ENCODE measurements around the gene CTIF.

CTIF gene

DNA sequence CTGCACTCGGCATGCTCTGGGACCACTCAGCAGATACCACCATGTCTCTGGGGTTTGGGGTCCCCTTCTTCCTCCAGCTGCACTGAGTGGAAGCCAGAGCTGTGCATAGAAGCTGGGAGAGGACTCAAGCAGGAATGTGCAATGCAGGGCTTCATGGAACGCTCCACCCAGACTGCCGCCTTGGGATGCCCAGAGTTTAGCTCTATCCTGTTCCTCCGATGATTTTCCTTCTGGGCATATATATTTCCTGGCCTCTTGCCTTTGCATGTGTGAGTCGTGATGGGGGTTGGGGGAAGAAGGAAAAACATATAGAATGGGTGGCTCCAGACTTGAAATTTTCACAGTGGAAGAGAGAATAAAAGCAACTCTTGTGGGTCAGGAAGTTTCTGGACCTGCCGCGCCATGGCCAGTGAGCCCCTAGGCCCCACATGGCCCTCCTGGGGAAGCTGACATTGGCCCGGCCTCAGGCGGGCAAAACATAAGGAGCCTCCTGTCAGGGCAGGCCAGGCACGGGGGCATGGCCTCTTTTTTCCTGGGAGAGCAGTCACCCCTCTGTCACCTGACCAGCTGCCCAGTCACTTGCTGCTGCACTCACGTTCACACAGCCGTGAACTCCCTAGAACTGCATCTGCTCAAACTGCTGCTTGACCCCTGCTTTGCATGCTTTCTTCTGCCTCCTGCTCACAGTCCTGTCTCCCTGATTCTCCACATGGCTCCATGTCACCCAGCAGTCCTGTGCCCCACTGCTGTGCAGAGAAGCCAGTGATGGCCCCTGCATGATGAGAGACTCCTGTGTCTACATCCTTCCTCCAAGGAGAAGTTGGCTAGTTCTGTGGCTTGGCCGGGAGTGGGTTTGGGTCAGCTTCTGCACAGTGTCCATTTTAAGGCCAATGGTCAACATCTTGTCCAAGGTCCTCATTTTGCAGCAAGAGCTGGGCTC lies 197.8 kb downstream of the CTIF start:
- DNase-seq, result no peak

DNA sequence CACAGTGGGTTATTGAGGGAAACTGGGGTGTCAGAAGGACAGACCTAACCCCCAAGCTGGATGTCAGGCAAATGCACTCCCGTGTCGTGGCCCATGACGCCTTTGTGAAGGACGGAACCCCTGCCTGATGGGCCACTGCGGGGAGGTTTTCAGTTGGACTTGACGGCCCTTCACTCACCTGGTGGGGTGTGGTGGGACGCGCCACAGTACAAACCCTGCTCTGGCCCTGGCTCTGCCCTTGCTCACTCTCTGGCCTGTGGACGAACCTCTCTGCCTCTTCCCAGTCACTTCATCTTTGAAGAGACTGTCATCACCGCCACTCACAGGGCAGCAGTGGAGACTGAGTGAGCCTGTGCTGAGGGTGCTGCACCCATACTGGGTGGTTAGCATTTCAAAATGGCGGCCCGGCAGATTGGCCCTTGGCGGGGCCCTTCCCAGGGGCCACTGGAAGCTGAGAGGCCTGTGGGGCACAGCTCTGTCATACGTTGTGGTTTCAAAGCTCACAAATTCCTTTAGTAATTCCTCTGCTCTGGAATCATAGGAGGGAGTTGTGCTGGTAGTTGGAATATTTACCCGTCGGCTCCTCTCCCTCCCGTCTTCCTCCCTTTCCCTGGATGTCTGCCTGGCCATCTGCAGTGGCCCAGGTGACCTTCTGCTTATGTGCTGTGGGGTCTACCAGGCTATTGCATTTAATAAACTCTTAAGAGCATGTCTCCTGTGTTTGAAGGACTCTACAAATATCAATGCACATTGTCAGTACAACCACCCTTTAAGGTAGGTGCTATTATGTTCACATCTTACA lies 200.6 kb downstream of the CTIF start:
- no peak for DNase-seq

DNA sequence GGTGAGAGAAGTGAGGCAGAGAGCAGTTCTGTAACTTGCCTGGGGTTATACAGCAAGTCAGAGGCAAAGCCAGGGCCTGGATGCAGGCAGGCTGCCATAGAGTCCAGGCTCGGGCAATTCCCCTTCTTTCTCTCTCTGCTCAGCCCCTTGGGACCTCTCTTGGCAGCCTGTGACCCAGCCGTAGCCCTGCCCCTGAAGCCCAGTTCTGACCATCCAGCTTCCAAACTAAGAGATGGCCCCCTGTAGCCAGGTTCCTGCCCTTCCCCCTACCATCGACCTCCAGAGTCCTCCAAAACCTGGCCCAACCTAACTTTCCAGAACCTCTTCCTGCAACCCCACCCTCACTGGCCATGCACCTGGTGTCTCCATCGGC lies 201.2 kb downstream of the CTIF start:
- no peak for DNase-seq

DNA sequence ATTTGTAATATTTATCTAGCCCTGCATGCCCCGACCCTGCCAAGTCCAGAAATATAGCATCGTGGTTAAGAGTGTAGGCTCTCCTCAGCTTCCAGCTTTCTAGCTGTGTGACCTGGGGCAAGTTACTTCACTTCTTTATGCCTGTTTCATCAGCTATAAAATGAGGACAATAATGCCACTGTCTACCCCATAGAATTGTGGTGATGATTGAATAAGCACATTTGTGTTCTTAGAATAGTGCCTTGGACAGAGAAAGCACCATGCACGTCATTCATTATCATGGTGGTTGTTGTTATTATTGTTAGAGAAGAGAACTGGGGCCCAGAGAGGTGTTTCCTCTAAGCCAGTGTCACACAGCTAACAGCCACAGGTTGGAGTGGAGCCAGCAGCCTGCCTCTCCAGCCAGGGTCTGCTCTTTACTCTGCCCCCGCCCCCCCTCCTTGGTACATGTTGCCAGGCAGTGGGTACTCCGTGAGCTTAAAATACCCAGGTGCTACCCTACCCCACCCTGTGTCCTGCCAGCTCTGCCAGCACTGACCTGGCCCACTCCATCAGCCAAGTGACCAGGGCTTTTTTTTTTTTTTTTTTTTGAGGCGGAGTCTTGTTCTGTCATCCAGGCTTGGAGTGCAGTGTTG lies 202.1 kb downstream of the CTIF start:
- no peak for DNase-seq

DNA sequence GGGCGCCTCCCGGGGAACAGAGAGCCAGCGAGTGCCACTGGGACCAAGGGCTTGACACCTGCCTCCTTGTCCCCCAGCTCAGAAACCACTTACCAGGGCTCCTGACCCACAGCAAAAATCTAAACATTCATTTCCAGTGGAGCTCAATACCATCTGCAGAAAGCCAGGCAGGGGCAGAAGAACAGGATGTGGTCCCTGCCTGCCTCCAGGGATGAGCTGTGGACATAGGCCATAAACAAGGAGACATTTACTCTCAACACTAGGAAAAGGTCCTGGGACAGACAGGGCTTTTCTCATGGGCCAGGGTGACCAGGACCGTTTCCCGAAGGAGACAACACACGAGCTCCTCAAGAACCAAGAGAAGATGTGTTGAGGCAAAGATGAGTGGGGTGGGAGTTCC lies 203.0 kb downstream of the CTIF start:
- no peak for DNase-seq

DNA sequence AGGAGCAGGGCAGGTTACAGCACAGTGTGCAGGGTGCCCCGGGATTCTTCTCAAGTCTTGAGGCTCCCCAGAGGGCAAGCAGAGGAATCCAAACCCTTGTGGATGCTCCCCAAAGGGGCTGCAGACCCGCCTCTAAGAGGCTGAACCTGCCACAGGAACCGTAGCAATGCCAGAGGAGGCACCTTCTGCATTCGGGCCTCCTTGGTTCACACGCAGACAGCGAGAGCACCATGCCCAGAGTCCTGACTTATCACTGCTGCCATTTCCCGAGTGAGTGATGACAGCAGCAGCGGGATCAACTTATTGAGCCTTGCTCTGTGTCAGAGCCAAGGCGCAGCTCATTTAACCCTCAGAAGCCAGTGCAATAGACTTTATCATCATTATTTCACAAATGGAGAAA lies 203.5 kb downstream of the CTIF start:
- DNase-seq, result no peak

DNA sequence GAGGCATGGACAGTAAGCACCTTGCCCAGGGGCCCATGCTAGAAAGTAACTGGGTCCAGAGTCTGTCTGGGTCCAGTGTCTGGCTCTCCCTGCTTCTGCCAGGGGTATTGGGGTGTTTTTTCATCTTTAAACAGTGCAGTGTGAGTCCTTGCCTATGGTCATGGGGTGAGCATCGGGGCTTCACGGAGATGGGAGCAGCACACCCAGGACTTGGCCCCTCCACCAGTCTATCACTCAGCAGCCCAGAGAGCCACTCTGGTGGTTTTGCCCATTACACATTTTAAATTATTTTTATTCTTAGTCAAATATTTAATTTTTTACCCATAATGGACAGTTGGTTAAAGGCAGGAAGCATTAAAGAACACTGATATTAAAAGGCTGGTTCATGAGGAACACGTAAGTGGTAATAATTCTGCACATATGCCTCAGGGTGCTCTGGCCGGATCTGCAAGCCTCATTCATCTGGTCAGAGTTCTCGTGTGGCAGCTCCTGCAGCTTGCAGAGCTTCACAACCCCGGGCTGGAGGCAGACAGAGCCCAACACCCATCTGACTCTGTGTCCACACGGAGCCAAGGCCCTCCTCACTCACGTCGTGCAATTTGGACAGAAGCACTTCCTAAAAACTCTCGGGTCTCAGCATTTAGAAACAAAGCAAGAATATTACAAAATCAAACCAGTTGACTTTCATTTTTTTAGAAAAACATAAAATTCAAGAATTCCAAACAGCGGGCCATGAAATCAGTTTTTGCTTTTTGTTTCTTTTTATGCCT lies 204.1 kb downstream of the CTIF start:
- DNase-seq, result no peak

DNA sequence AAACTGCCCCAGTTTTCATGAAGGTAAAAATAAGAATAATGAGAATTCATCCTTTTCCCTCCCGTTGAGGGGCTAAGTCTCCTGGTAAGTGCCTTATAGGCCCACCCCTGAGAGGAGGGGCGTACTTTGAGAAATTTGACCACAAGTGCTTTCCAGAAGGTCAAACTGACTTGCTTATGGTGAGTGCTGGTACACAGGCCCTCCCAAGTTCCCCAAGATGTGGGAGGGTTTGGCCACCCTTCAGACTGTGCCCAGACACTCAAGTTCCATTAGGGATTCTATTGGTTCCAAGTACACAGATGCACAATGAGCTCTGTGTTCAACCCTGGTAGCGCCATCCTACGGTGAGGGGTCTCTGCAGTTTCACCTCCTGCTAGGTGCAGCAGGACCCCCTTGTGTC lies 205.1 kb downstream of the CTIF start:
- no peak for DNase-seq

DNA sequence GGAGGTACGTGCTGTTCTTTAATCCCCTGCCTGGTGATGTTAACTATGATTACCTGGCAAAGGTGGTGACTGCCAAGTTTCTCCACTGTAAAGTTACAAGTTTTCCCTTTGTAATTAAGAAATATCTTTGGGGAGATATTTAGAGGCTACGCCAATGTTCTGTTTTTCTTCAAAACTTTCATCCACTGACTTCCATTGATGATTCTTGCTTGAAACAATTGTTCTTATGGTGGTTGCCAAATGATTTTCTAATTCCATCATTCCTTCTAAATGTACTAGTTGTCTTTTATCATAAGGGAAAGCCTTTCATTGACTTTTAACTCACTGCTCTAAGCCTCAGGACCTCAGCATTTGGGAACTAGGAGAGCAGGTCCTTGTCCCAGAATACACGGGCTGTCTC lies 206.5 kb downstream of the CTIF start:
- no peak for DNase-seq

DNA sequence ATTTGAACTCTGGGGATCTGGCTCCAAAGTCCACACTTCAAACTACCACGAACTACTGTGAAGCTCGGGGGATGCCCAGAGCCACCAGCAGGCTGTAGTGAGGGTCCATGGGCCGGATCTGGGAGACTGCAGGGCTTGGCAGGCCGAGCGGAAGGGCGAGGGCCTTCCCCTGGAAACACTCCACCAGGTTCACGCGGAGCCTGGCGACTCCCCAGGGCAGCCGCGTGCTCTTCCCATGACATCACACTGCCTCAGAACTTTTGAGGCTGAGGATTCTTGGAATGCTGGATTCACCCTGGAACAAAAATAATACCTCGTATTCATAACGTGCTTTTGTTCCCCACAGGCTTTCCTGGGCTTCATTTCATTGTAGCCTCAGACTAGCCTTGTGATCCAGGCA lies 210.9 kb downstream of the CTIF start:
- DNase-seq, result no peak

DNA sequence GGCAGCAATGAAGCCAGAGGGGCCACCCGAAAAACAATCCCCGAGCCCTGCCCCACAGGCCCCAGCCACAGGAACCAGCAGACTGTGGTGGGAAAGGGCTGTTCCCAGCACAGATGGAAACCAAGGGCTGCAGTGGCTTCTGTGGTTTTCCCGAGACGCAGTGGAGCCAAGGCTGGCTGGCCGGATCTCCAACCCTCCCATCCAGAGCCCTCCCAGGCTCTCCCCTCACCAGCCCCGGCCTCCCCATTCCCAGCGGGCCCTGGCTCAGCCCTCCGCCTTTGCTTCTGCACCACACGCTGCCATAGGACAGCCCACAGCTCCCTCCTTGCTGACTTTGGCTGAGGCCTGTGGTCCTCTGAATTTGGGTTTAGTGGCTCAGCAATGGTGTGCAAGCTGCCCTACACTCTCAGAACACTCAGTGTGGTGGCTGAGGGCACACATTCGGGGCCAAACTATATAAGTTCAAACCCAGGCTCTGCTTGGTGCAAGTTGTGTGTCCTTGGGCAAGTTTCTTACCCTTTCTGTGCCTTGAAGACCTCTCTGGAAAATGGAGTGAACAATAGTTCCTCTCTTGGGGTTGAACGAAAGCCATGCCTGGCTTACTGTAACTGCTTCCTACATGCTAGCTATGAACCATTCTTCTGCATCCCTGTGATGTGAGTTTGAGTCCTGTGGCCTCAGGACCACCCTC lies 211.8 kb downstream of the CTIF start:
- DNase-seq, result no peak

DNA sequence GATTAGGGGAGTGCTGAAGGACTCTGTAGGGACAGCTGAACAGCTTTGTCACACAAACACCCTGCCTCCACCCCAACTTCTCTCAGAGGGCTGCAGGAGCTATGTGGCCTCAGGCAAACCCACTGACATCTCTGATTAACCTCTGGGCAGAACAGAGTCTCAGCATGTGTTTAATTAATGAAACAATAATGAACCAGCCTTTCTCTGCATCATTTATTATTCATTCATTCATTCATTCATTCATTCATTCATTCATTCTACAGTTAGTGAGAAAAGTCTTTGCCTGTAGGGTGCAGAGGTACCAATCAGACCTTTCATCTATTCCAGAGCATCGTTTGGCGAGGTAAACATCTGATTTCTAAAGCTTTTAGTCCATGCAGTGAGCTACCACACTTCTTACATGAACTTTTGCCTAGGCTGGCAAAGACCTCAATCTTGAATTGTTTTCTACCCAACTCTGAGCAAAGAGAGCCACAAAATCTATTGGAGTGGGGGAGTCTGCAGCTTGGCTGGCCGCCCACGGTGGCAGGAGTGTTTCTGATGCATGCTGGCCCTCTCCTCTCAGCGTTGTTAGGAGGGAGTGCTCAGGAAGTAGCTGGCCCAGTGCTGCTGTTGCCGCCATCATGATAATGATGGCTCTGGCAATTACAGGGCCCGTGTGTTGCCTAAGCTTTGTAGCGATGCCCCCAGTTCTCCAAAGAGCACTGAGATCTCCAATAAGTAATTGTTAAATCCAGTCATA lies 213.1 kb downstream of the CTIF start:
- DNase-seq, result no peak

DNA sequence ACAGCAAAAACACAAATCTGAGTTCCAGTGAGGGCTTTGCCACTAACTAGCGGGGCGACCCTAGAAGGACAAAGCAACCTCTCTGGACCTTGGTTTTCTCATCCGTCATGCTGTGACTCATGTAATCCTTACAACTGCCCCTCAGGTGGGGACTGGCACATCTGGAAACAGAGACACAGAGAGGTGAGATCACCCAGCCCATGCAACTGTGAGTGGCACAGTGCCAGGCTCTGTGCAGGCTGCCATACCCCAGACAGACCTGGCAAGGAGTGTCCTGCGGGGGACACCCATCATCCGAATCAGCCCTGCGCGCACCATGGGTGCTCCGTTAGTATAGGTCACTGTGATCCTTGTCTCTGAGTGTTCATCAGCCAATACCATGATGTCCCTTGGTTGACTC lies 213.6 kb downstream of the CTIF start:
- no peak for DNase-seq

DNA sequence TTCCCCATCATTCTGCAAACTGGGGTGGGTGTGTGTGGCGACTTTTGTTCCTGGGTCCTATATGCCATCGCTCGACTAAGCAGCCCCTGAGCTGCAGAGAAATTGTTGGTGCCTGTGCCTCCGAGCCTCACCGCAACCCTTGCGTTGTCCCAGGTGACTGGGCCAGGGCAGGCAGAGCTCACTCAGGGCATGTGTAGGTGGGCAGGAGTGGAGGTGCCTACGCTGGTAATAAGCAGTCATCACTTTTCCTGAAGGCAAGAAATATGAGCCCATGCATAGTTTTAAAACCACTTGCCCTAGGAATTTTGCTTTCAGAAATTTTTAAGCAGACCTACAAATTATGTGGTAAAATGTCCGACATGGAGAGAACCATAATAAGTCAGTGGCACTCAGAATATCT lies 214.1 kb downstream of the CTIF start:
- no peak for DNase-seq

DNA sequence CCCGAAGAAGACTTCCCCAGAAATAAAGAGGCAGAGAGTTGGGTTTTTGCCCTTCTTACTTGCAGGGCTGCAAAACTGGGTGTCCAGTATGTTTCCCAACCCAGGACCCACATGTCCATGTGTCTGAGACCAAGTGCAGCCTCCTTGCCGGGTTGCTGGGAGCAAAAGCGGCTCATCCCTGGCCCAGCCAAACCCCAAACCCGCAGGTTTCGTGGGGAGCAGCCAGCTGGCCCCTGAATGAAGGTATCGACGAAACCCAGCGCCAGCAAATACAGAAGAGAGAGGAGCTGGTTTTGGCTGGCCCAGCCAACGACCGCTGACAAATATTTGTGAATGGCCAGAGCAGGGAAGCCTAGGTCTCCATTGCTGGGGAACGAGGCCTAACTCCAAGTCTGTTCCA lies 214.9 kb downstream of the CTIF start:
- DNase-seq, result no peak

DNA sequence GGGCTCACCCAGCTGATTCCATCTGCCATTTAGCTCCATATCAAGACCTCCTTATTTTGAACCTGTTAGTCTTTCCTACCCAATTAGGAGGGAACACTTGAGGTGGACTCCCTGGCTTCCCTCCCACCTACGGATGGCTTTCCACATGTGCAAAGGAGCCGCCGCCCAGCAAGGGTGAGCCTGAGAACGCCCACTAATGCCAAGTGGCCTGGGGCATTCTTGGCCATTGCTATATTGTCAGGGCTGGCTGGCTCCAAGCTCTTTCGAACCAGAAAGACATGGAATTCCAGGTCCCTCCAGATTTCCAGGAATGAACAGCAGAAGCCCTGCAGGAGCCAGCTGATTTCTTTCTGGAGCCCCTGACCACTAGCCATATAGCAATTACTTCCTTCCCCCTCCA lies 215.7 kb downstream of the CTIF start:
- DNase-seq, result no peak

DNA sequence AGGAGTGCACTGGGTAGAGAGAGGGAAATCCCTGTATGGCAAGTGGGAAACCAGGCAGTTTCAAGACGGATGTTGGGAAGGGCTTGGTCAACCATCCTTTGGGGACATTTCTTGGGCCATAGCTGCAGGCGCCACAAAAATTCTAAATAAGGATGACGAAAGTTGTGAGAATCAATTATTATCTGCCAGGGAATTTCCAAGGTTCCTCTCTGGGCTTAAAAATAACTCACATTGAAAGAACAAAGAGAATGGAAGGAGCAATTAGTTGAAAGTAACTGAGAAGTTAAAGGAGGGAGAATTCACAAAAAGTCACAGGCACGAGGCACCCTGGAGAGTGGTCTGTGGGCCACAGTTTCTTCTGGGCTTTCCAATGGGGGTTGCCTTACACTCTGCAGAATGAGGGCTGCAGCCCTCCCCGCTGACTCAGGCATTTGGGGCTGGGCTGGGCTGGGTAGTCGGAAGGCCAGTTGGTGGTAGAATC lies 216.2 kb downstream of the CTIF start:
- no peak for DNase-seq

DNA sequence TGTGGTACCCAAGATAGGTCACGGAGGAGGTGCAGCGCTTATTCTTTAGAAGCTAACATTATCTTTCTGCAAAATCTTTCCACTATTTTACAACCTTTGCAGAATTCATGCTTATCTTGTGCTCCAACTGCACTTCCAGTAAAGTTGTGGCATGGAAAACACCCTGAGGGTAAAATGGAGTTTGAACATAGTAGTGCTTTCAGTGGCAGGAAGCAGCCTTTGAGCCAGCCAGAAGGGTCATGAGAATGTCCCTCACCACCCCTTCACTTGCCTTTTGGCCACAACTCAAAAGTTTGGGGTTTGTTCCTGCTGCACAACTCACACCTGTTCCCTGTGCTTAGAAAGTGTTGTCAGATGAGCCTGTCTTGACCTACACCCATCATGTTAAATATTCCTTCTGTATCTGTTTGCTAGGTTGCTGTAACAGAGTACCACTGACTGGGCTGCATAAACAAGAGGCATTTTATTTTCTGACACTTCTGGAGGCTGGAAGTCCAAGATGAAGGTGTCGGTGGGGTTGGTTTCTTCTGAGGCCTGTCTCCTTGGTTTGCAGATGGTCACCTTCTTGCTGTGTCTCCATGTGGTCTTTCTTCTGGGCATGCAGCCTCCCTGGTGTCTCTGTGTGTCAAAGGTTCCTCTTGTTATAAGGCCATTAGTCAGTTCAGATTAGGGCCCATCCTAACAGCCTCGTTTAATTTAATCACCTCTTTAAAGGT lies 217.8 kb downstream of the CTIF start:
- DNase-seq, result no peak

DNA sequence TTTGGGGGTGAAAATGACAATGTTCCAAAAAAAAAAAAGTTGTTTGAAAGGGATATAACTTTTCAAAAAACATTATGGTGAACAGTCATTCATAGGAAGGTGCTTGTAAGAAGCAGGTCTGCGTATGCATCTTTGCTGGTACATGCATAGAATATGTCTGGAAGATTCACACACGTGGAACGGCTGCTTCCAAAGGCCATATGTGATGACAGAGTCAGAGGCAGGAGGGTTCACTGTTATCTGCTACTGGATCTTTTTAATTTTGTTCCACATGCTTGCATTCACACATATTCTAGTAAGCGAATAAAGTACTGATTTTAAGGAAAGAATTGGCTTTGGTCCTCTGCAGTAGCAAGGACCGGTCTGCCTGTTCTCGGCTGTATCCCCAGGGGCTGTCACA lies 218.5 kb downstream of the CTIF start:
- DNase-seq, result no peak

DNA sequence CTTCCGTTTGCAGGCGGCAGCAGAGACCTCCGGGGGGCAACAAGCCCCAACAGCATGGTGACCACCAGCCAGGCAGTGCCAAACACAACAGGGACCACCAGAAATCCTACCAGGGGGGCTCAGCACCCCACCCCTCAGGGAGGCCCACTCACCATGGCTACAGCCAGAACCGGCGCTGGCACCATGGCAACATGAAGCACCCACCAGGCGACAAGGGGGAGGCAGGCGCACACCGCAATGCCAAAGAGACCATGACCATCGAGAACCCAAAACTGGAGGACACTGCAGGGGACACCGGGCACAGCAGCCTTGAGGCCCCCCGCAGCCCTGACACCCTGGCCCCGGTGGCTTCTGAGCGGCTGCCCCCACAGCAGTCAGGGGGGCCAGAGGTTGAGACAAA lies 219.1 kb downstream of the CTIF start:
- no peak for DNase-seq

DNA sequence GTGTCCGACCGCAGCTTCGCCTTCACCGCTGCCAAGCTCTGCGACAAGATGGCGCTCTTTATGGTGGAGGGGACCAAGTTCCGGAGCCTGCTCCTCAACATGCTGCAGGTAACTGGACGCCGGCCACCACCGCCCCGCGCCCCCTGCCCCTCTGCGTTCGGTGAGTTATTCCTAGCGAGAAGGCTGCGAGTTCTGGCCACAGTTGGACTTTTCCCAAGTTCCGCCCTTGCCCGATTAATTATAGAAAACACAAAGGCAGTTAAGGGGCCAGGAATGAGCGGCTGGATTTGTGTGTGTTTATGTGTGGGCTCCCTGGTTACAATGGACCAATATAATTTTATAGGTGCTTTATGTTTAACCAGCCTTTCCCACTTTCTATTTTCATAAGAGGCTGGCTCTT lies 222.8 kb downstream of the CTIF start:
- DNase-seq, result no peak

All from AML-193 (cell line).